SK-N-SH treated with all-trans-retinoic acid at 6 μM for 48 hours (cell line): Measurements from ENCODE around the gene TAT.
"Not testable (repeated sequence)": the region's sequence is repeated elsewhere in the genome, so short reads cannot be mapped to it uniquely, and the experiment has no call there.

Source experiments
- ATAC-seq: fragments of 200-7000 bp; cut with Tn5 transposase; 3 replicates; pipeline ENCODE4 v1.9.1; 2020; ENCODE audit warnings: mild to moderate bottlenecking, moderate library complexity
- ARNTL ChIP-seq: fragments of 450-650 bp; formaldehyde crosslinking; IDR thresholded peaks from 2 replicates; pipeline ENCODE4 v1.5.0; 2020; ENCODE audit warnings: low read depth, mild to moderate bottlenecking, moderate library complexity, borderline replicate concordance
- CSDC2 ChIP-seq: fragments of 250-450 bp; sonication (Bioruptor Pico); IDR thresholded peaks from 2 replicates; pipeline ENCODE4 v1.5.0; 2020; ENCODE audit warnings: mild to moderate bottlenecking, moderate library complexity
- CSRNP3 ChIP-seq: fragments of 250-450 bp; sonication (Bioruptor Pico); IDR thresholded peaks from 2 replicates; pipeline ENCODE4 v1.5.1; 2021; ENCODE audit warnings: mild to moderate bottlenecking, moderate library complexity
- ESRRG ChIP-seq: fragments of 250-450 bp; sonication (Bioruptor Pico); IDR thresholded peaks from 2 replicates; pipeline ENCODE4 v1.6.1; 2021; ENCODE audit warnings: mild to moderate bottlenecking
- GLIS3 ChIP-seq: fragments of 250-450 bp; sonication (Bioruptor Pico); IDR thresholded peaks from 2 replicates; pipeline ENCODE4 v1.5.0; 2020; ENCODE audit warnings: mild to moderate bottlenecking, moderate library complexity
- ISL1 ChIP-seq: fragments of 250-450 bp; sonication (Bioruptor Pico); IDR thresholded peaks from 2 replicates; pipeline ENCODE4 v2.1.2; 2022; ENCODE audit warnings: mild to moderate bottlenecking, moderate library complexity
- OSR1 ChIP-seq: fragments of 250-450 bp; sonication (Bioruptor Pico); IDR thresholded peaks from 2 replicates; pipeline ENCODE4 v1.8.0; 2022; ENCODE audit warnings: moderate library complexity, mild to moderate bottlenecking, inconsistent platforms
- PATZ1 ChIP-seq: fragments of 250-450 bp; sonication (Bioruptor Pico); IDR thresholded peaks from 2 replicates; pipeline ENCODE4 v1.8.0; 2020; ENCODE audit warnings: mild to moderate bottlenecking, moderate library complexity, borderline replicate concordance
- PPARA ChIP-seq: fragments of 250-450 bp; sonication (Bioruptor Pico); IDR thresholded peaks from 2 replicates; pipeline ENCODE4 v1.5.0; 2020; ENCODE audit warnings: mild to moderate bottlenecking, borderline replicate concordance
- RARB ChIP-seq: fragments of 250-450 bp; sonication (Bioruptor Pico); IDR thresholded peaks from 2 replicates; pipeline ENCODE4 v1.8.0; 2021; ENCODE audit warnings: mild to moderate bottlenecking, moderate library complexity
- SNAI2 ChIP-seq: fragments of 250-450 bp; sonication (Bioruptor Pico); IDR thresholded peaks from 2 replicates; pipeline ENCODE4 v1.5.0; 2020; ENCODE audit warnings: mild to moderate bottlenecking, moderate library complexity
- TCF4 ChIP-seq: fragments of 250-450 bp; sonication (Bioruptor Pico); IDR thresholded peaks from 2 replicates; pipeline ENCODE4 v1.8.0; 2021; ENCODE audit warnings: mild to moderate bottlenecking, moderate library complexity, borderline replicate concordance
- TOX ChIP-seq: fragments of 250-450 bp; sonication (Bioruptor Pico); IDR thresholded peaks from 2 replicates; pipeline ENCODE4 v1.8.0; 2021; ENCODE audit warnings: mild to moderate bottlenecking, moderate library complexity, borderline replicate concordance
- TSHZ2 ChIP-seq: fragments of 250-450 bp; sonication (Bioruptor Pico); IDR thresholded peaks from 2 replicates; pipeline ENCODE4 v1.5.0; 2020; ENCODE audit warnings: mild to moderate bottlenecking, moderate library complexity
- ZC3H10 ChIP-seq: fragments of 250-450 bp; sonication (Bioruptor Pico); IDR thresholded peaks from 2 replicates; pipeline ENCODE4 v1.5.1; 2021; ENCODE audit warnings: mild to moderate bottlenecking, moderate library complexity
- ZFP3 ChIP-seq: fragments of 250-450 bp; sonication (Bioruptor Pico); IDR thresholded peaks from 2 replicates; pipeline ENCODE4 v1.5.0; 2020; ENCODE audit warnings: mild to moderate bottlenecking, moderate library complexity
- ZFP30 ChIP-seq: fragments of 450-650 bp; formaldehyde crosslinking; IDR thresholded peaks from 2 replicates; pipeline ENCODE4 v1.5.0; 2022; ENCODE audit warnings: mild to moderate bottlenecking, moderate library complexity
- ZNF565 ChIP-seq: fragments of 450-650 bp; formaldehyde crosslinking; conservative IDR thresholded peaks from 2 replicates; pipeline ENCODE4 v1.5.0; 2020; ENCODE audit warnings: low read depth, mild to moderate bottlenecking, moderate library complexity
- ZNF8 ChIP-seq: fragments of 450-650 bp; formaldehyde crosslinking; IDR thresholded peaks from 2 replicates; pipeline ENCODE4 v1.5.0; 2020; ENCODE audit warnings: mild to moderate bottlenecking, moderate library complexity

The TAT gene

GRCh38 chr16:71564335-71564967 lies 12.4 kb downstream of the TAT start:
- TF ChIP-seq ZFP30 (CRISPR knock-in tag) (no peak), ZNF8 (CRISPR knock-in tag) (no peak), ZC3H10 (CRISPR knock-in tag) (no peak), ARNTL (no peak), OSR1 (no peak), ZNF565 (CRISPR knock-in tag) (no peak), TOX (no peak), TSHZ2 (CRISPR knock-in tag) (no peak)
- peak; percentile 13 for ATAC-seq

GRCh38 chr16:71562552-71562951 lies 14.3 kb downstream of the TAT start:
- no peak for ATAC-seq
- TF ChIP-seq CSDC2 (no peak), ARNTL (no peak), SNAI2 (no peak), ESRRG (CRISPR knock-in tag) (no peak), ZFP3 (CRISPR knock-in tag) (no peak), OSR1 (no peak)
- TF ChIP-seq, all 23 proteins: peak for 0

GRCh38 chr16:71561886-71562285 lies 15.0 kb downstream of the TAT start:
- ATAC-seq, result not testable (repeated sequence)

- TF ChIP-seq SNAI2, result no peak
- no peak for TF ChIP-seq ISL1 (CRISPR knock-in tag)
- no peak for TF ChIP-seq TCF4 (CRISPR knock-in tag)
- no peak for TF ChIP-seq TSHZ2 (CRISPR knock-in tag)
- TF ChIP-seq TOX, result no peak
- no peak for TF ChIP-seq RARB (CRISPR knock-in tag)
- no peak for TF ChIP-seq ZFP3 (CRISPR knock-in tag)
- no peak for TF ChIP-seq PATZ1 (CRISPR knock-in tag)
- no peak for TF ChIP-seq OSR1
- no peak for TF ChIP-seq GLIS3 (CRISPR knock-in tag)
Measured at GRCh38 chr16:71559855-71560254, 17.0 kb downstream of the TAT start.

GRCh38 chr16:71557954-71558582 lies 18.8 kb downstream of the TAT start:
- TF ChIP-seq ZNF8 (CRISPR knock-in tag) (no peak), SNAI2 (no peak)
- TF ChIP-seq, all 23 proteins: peak for 0
- ATAC-seq, result no peak

More at GRCh38 chr16:71559855-71560254, 17.0 kb downstream of the TAT start:
- no peak for ATAC-seq

- ATAC-seq, result no peak
- no peak for TF ChIP-seq PPARA (CRISPR knock-in tag)
- TF ChIP-seq ISL1 (CRISPR knock-in tag), result no peak
- no peak for TF ChIP-seq CSRNP3 (CRISPR knock-in tag)
- TF ChIP-seq CSDC2, result no peak
- TF ChIP-seq RARB (CRISPR knock-in tag), result no peak
- TF ChIP-seq, all 23 proteins: peak for 0
Measured at GRCh38 chr16:71557299-71557698, 19.6 kb downstream of the TAT start.
